OCI-LY1 (cell line): ENCODE data around the gene AAGAB.

Experiments
- H2AFZ ChIP-seq: fragments of 200-600 bp; sonication (generic), shearing (Covaris generic); 2 replicates; pipeline ENCODE4 v1.6.0; 2014; ENCODE audit warnings: antibody characterized with exemption, mild to moderate bottlenecking, low read length
- H3F3A ChIP-seq: fragments of 200-600 bp; sonication (generic), shearing (Covaris generic); 2 replicates; pipeline ENCODE4 v1.6.0; 2014; ENCODE audit warnings: mild to moderate bottlenecking, antibody characterized with exemption, low read length, moderate library complexity; ENCODE audit not compliant: insufficient read depth
- H3K27ac ChIP-seq: fragments of 200-600 bp; sonication (generic); 2 replicates; pipeline ENCODE4 v1.5.1; 2014; ENCODE audit warnings: low read length, mixed run types, mild to moderate bottlenecking, low read depth; ENCODE audit not compliant: poor library complexity, severe bottlenecking
- H3K27me3 ChIP-seq: fragments of 200-600 bp; sonication (generic); 2 replicates; pipeline ENCODE4 v1.6.0; 2014; ENCODE audit warnings: antibody characterized with exemption, mild to moderate bottlenecking, low read length, moderate library complexity; ENCODE audit not compliant: insufficient read depth
- H3K36me3 ChIP-seq: fragments of 200-600 bp; sonication (generic); 2 replicates; pipeline ENCODE4 v1.6.1; 2014; ENCODE audit warnings: mild to moderate bottlenecking, antibody characterized with exemption, low read length, moderate library complexity, mixed read lengths; ENCODE audit not compliant: insufficient read depth
- H3K4me1 ChIP-seq: fragments of 200-600 bp; sonication (generic); 2 replicates; pipeline ENCODE4 v1.5.1; 2014; ENCODE audit warnings: mild to moderate bottlenecking, low read length, moderate library complexity; ENCODE audit not compliant: insufficient read depth, severe bottlenecking
- H3K4me2 ChIP-seq: fragments of 200-600 bp; sonication (generic), shearing (Covaris generic); 2 replicates; pipeline ENCODE4 v1.6.1; 2014; ENCODE audit warnings: low read length
- H3K4me3 ChIP-seq: fragments of 200-600 bp; sonication (generic); 2 replicates; pipeline ENCODE4 v1.5.1; 2014; ENCODE audit warnings: low read length, low read depth, mild to moderate bottlenecking, mixed read lengths; ENCODE audit not compliant: poor library complexity, severe bottlenecking
- H3K79me2 ChIP-seq: fragments of 200-600 bp; shearing (Covaris generic); 2 replicates; pipeline ENCODE4 v1.6.1; 2016; ENCODE audit warnings: mixed run types, low read length, mixed read lengths; ENCODE audit not compliant: insufficient read depth
- H3K9ac ChIP-seq: fragments of 200-600 bp; sonication (generic), shearing (Covaris generic); 2 replicates; pipeline ENCODE4 v1.6.1; 2014; ENCODE audit warnings: mild to moderate bottlenecking, low read length, mixed read lengths
- H3K9me2 ChIP-seq: fragments of 200-600 bp; sonication (generic), shearing (Covaris generic); 2 replicates; pipeline ENCODE4 v1.6.1; 2014; ENCODE audit warnings: low read depth, mild to moderate bottlenecking, low read length, mixed read lengths
- H3K9me3 ChIP-seq: fragments of 200-600 bp; shearing (Covaris generic); 2 replicates; pipeline ENCODE4 v1.6.1; 2014; ENCODE audit warnings: low read length, mixed read lengths
- H4K20me1 ChIP-seq: fragments of 200-600 bp; sonication (generic), shearing (Covaris generic); 2 replicates; pipeline ENCODE4 v1.6.0; 2016; ENCODE audit warnings: mild to moderate bottlenecking, low read length; ENCODE audit not compliant: insufficient read depth
- EZH2 ChIP-seq: fragments of 200-600 bp; sonication (generic), shearing (Covaris generic); IDR thresholded peaks from 2 replicates; pipeline ENCODE4 v1.8.0; 2017; ENCODE audit warnings: borderline replicate concordance, mixed run types, mild to moderate bottlenecking, antibody characterized with exemption, low read length, moderate library complexity, mixed read lengths
- TF ChIP-seq, protein P1 (sequence below): fragments of 200-600 bp; sonication (generic), shearing (Covaris generic); IDR thresholded peaks from 2 replicates; pipeline ENCODE4 v1.5.1; 2017; ENCODE audit warnings: mild to moderate bottlenecking, antibody characterized with exemption, low read length, moderate library complexity, mixed read lengths

Gene AAGAB

DNA sequence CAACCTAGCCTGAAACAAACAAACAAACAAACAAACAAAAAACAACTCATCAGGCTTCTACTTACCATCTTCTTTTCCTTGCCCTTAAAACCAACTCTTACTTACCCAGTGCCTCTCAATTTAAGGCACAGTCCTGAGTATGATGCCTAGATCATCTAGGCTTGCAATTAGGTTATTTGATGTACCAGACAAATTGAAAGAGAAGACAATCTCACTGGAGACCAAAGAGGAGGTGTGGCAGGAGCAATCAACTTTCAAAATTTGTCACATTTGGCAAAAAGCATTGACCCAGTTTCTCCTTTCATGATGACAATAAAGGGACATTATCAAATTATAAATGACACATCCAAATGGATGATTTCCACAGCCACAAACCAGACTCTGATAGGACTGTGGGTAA lies 36.0 kb downstream of the AAGAB start:
- H3K9ac ChIP-seq, result no peak overlapping the region
- H3K4me3 ChIP-seq, result no peak overlapping the region
- no peaks in the 10 kb centered on the region for H3K9me3 ChIP-seq
- H3K79me2 ChIP-seq, result no peaks in the 10 kb centered on the region
- no peaks in the 10 kb centered on the region for H3K27me3 ChIP-seq
- TF ChIP-seq, protein P1, sequence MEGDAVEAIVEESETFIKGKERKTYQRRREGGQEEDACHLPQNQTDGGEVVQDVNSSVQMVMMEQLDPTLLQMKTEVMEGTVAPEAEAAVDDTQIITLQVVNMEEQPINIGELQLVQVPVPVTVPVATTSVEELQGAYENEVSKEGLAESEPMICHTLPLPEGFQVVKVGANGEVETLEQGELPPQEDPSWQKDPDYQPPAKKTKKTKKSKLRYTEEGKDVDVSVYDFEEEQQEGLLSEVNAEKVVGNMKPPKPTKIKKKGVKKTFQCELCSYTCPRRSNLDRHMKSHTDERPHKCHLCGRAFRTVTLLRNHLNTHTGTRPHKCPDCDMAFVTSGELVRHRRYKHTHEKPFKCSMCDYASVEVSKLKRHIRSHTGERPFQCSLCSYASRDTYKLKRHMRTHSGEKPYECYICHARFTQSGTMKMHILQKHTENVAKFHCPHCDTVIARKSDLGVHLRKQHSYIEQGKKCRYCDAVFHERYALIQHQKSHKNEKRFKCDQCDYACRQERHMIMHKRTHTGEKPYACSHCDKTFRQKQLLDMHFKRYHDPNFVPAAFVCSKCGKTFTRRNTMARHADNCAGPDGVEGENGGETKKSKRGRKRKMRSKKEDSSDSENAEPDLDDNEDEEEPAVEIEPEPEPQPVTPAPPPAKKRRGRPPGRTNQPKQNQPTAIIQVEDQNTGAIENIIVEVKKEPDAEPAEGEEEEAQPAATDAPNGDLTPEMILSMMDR, result no peak
- TF ChIP-seq EZH2, result no peak
- no peak overlapping the region for H3K27ac ChIP-seq
- H3F3A ChIP-seq, result no peaks in the 10 kb centered on the region
- no peak overlapping the region for H2AFZ ChIP-seq
- peaks cover 19% of the 10 kb centered on the region; the same call in 1 of the 2 replicates for H3K36me3 ChIP-seq
- H4K20me1 ChIP-seq, result no peaks in the 10 kb centered on the region
- no peaks in the 10 kb centered on the region for H3K4me1 ChIP-seq
- no peaks in the 10 kb centered on the region for H3K9me2 ChIP-seq
- H3K4me2 ChIP-seq, result no peak overlapping the region

DNA sequence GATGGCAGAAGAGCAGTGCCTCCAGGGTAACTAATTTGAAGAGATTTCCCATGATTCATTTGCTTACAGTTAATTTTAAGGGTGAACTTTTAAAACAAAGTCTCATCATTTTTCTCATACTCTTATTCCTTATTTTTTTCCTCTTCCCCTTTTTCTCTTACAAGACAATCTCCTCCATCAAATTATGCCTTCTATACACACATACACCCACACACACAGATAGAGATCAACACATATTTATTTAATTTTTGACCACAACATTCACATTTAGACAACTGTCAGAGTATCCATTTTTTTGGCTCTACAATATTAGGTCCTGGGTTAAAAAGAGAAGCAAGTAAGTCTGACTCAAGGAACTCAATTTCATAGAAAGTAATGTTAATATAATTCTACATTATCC lies 37.6 kb downstream of the AAGAB start:
- H3F3A ChIP-seq, result no peaks in the 10 kb centered on the region
- no peak overlapping the region for H3K4me3 ChIP-seq
- TF ChIP-seq EZH2, result no peak
- TF ChIP-seq, protein P1, result no peak

DNA sequence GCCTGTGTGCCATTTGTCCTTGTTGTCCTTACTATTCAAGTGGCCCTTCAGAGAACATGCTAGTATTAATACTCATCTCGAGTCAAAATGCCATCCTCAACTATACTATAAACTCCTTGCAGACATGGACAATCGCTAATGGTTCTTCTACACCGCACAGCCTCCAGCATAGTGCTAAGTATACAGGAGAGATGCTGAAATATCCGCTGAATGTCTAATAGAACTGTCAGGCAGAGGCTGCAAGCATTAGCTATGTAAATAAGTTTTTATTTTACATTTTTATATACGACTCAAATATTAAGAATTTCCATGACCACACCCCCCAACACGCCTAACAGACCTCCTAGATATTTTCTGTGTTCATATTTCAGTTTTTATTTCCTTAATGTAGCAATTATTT lies 39.4 kb downstream of the AAGAB start:
- H3F3A ChIP-seq, result no peaks in the 10 kb centered on the region
- H3K9me2 ChIP-seq, result no peaks in the 10 kb centered on the region
- H3K9me3 ChIP-seq, result no peaks in the 10 kb centered on the region
- H3K4me3 ChIP-seq, result no peak overlapping the region
- no peaks in the 10 kb centered on the region for H3K27me3 ChIP-seq
- H3K79me2 ChIP-seq, result no peaks in the 10 kb centered on the region
- H2AFZ ChIP-seq, result no peak overlapping the region
- no peak overlapping the region for H3K4me2 ChIP-seq
- no peak overlapping the region for H3K9ac ChIP-seq
- TF ChIP-seq, protein P1, result no peak
- no peak for TF ChIP-seq EZH2
- H3K36me3 ChIP-seq, result peaks cover 15% of the 10 kb centered on the region; the same call in 1 of the 2 replicates
- H4K20me1 ChIP-seq, result no peaks in the 10 kb centered on the region
- no peaks in the 10 kb centered on the region for H3K4me1 ChIP-seq
- no peak overlapping the region for H3K27ac ChIP-seq

More for the DNA sequence above, 37.6 kb downstream of the AAGAB start:
- no peak overlapping the region for H3K27ac ChIP-seq
- H3K9me3 ChIP-seq, result no peaks in the 10 kb centered on the region
- H3K4me2 ChIP-seq, result no peak overlapping the region
- H2AFZ ChIP-seq, result no peak overlapping the region
- peaks cover 19% of the 10 kb centered on the region; the same call in 1 of the 2 replicates for H3K36me3 ChIP-seq
- H3K79me2 ChIP-seq, result no peaks in the 10 kb centered on the region
- H3K9ac ChIP-seq, result no peak overlapping the region
- H3K27me3 ChIP-seq, result no peaks in the 10 kb centered on the region
- no peaks in the 10 kb centered on the region for H4K20me1 ChIP-seq
- no peaks in the 10 kb centered on the region for H3K4me1 ChIP-seq
- H3K9me2 ChIP-seq, result no peaks in the 10 kb centered on the region
